DND-41 (cell line): ENCODE measurements around the gene ABCA12.

Experiments used
- ATAC-seq: fragments of 200-7000 bp; cut with Tn5 transposase; 3 replicates; pipeline ENCODE4 v1.9.1; 2021; ENCODE audit warnings: low read depth; ENCODE audit not compliant: insufficient read depth
- DNase-seq: peaks from one replicate; pipeline ENCODE4 v3.0.0-alpha.2; 2020
- H2AFZ ChIP-seq: 2 replicates; pipeline ENCODE4 v1.6.0; 2012; ENCODE audit warnings: low read depth, low read length
- H3K27ac ChIP-seq: 2 replicates; pipeline ENCODE4 v1.5.1; 2012; ENCODE audit warnings: low read length, inconsistent platforms
- H3K27me3 ChIP-seq: fragments of 200-600 bp; sonication (generic); 2 replicates; pipeline ENCODE4 v1.6.0; 2012; ENCODE audit warnings: low read length, mild to moderate bottlenecking, inconsistent platforms; ENCODE audit not compliant: insufficient read depth, poor library complexity
- H3K36me3 ChIP-seq: 2 replicates; pipeline ENCODE4 v1.5.1; 2012; ENCODE audit warnings: low read length, inconsistent platforms; ENCODE audit not compliant: insufficient read depth
- H3K4me1 ChIP-seq: 2 replicates; pipeline ENCODE4 v1.5.1; 2012; ENCODE audit warnings: mild to moderate bottlenecking, low read length; ENCODE audit not compliant: insufficient read depth
- H3K4me2 ChIP-seq: 2 replicates; pipeline ENCODE4 v1.6.0; 2012; ENCODE audit warnings: mild to moderate bottlenecking, moderate library complexity, low read length, inconsistent platforms; ENCODE audit not compliant: insufficient read depth
- H3K4me3 ChIP-seq, 2 experiments: fragments of 200-600 bp in 1 of 2; shearing (Covaris generic) in 1 of 2; 2 replicates each; pipeline ENCODE4 v1.5.1; 2012 to 2016; ENCODE audit warnings: inconsistent platforms in 2 of 2, low read length in 2 of 2, mild to moderate bottlenecking in 2 of 2, low read depth in 1 of 2, moderate library complexity in 1 of 2
- H3K79me2 ChIP-seq: 2 replicates; pipeline ENCODE4 v1.6.0; 2012; ENCODE audit warnings: low read length, inconsistent platforms; ENCODE audit not compliant: insufficient read depth
- H3K9ac ChIP-seq: 2 replicates; pipeline ENCODE4 v1.6.0; 2012; ENCODE audit warnings: low read depth, mild to moderate bottlenecking, inconsistent platforms, low read length, moderate library complexity
- H3K9me3 ChIP-seq: 2 replicates; pipeline ENCODE4 v1.5.1; 2012; ENCODE audit warnings: low read length, moderate library complexity, mild to moderate bottlenecking, inconsistent platforms; ENCODE audit not compliant: insufficient read depth, severe bottlenecking
- H4K20me1 ChIP-seq: 2 replicates; pipeline ENCODE4 v1.6.0; 2012; ENCODE audit warnings: low read length; ENCODE audit not compliant: insufficient read depth
- EZH2 ChIP-seq: IDR thresholded peaks from 3 replicates; pipeline ENCODE4 v1.6.1; 2012; ENCODE audit warnings: borderline replicate concordance, low read depth, mild to moderate bottlenecking, moderate library complexity, low read length, inconsistent platforms; ENCODE audit not compliant: severe bottlenecking
- TF ChIP-seq, protein P1 (sequence below): IDR thresholded peaks from 2 replicates; pipeline ENCODE4 v1.5.1; 2012; ENCODE audit warnings: borderline replicate concordance, low read length, moderate library complexity, mild to moderate bottlenecking; ENCODE audit not compliant: poor library complexity, severe bottlenecking; ENCODE audit errors: extremely low read depth

Gene ABCA12

DNA sequence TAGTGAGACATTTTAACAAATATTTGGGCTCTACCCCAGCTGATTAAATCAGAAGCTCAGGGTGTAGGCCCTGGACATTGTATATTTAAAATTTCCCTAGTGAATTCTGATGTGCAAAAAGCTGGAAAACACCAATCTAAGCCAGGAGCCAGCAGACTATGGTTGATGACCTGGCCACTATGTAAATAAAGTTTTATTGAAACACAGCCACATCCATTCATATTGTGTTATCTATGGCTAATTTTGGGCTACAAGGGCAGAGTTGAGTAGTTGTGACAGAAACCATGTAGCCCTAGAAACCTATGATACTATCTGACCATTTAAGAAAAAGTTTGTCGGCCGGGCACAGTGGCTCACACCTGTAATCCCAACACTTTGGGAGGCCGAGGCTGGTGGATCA, 243.0 kb downstream of the ABCA12 start:
- Histone ChIP-seq H3K36me3 (no peaks in the 10 kb centered on the region), H3K4me3 (no peak overlapping the region), H2AFZ (no peak overlapping the region), H3K27me3 (no peaks in the 10 kb centered on the region), H3K79me2 (no peaks in the 10 kb centered on the region), H3K4me2 (no peak overlapping the region), H3K9me3 (no peaks in the 10 kb centered on the region), H3K4me1 (no peaks in the 10 kb centered on the region), H3K27ac (no peak overlapping the region), H4K20me1 (no peaks in the 10 kb centered on the region), H3K9ac (no peak overlapping the region)
- no peak for DNase-seq
- no peak for ATAC-seq
- TF ChIP-seq, protein P1, sequence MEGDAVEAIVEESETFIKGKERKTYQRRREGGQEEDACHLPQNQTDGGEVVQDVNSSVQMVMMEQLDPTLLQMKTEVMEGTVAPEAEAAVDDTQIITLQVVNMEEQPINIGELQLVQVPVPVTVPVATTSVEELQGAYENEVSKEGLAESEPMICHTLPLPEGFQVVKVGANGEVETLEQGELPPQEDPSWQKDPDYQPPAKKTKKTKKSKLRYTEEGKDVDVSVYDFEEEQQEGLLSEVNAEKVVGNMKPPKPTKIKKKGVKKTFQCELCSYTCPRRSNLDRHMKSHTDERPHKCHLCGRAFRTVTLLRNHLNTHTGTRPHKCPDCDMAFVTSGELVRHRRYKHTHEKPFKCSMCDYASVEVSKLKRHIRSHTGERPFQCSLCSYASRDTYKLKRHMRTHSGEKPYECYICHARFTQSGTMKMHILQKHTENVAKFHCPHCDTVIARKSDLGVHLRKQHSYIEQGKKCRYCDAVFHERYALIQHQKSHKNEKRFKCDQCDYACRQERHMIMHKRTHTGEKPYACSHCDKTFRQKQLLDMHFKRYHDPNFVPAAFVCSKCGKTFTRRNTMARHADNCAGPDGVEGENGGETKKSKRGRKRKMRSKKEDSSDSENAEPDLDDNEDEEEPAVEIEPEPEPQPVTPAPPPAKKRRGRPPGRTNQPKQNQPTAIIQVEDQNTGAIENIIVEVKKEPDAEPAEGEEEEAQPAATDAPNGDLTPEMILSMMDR = no peak
- TF ChIP-seq EZH2 = no peak

DNA sequence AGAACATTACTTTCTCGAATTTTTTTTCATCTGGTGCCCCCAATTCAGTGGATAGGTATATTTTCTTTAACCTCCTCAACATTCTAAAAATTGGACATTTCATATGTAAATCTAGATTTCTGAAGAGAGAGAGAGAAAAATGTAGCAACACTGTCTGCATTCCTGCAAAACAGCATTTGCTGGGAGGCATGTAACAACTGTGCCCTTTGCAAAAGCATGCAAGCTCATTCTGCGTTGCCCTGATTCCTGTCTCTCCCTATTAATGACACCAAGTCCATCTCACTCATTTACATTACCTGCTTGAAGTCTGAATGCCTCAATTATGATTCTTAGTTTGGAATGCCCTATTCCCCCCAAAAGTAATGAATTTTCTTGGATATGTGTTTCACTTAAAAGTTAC, 249.1 kb downstream of the ABCA12 start:
- Histone ChIP-seq H3K4me1 (no peaks in the 10 kb centered on the region), H2AFZ (no peak overlapping the region), H3K4me2 (no peak overlapping the region), H4K20me1 (no peaks in the 10 kb centered on the region), H3K9ac (no peak overlapping the region), H3K4me3 (no peak overlapping the region), H3K9me3 (no peaks in the 10 kb centered on the region), H3K27me3 (no peaks in the 10 kb centered on the region), H3K79me2 (no peaks in the 10 kb centered on the region), H3K36me3 (no peaks in the 10 kb centered on the region), H3K27ac (no peak overlapping the region)
- no peak for ATAC-seq
- no peak for DNase-seq
- TF ChIP-seq, protein P1 = no peak
- TF ChIP-seq EZH2 = no peak

DNA sequence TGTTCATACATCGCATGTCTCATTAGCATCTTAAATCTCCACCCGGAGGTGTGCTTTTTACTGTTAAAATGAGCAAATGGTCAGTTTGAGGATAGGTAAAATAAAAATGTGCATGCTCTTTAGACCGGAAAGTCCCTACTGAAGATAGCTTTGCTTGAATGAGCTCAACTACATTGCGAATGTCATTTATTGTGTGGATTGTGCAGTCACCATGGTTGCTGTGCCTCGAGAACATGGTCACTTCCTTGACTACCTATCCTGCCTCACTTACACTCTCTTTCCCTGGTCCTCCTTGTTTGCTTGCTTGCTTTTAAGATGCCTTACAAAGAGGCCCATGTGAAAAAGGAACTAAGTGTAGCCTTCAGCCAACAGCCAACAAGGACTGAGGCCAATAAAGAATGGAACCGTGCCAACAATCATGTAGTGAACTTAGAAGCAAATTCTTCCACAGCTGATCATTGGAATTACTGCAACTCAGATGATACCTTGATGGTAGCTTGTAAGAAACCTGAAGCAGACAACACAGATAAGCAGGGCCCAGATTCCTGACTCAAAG, 256.7 kb downstream of the ABCA12 start:
- H3K79me2 ChIP-seq = no peaks in the 10 kb centered on the region
- TF ChIP-seq, protein P1 = no peak
- TF ChIP-seq EZH2 = no peak
- no peak overlapping the region for H2AFZ ChIP-seq
- no peaks in the 10 kb centered on the region for H4K20me1 ChIP-seq
- no peak overlapping the region for H3K9ac ChIP-seq
- H3K4me3 ChIP-seq = no peak overlapping the region
- no peak for ATAC-seq
- no peak overlapping the region for H3K27ac ChIP-seq
- H3K9me3 ChIP-seq = no peaks in the 10 kb centered on the region
- no peak overlapping the region for H3K4me2 ChIP-seq
- no peaks in the 10 kb centered on the region for H3K4me1 ChIP-seq
- no peaks in the 10 kb centered on the region for H3K27me3 ChIP-seq
- DNase-seq = no peak
- H3K36me3 ChIP-seq = no peaks in the 10 kb centered on the region
